ENCODE results near the gene SDSL.

Gene SDSL

GRCh38 chr12:113439606-113440030, 17.4 kb downstream of the SDSL start:
- TF ChIP-seq SIN3A (IDR thresholded peaks at IDR 0.05; ENCODE audit: borderline replicate concordance, insufficient read depth, low read length) = no peak
- no peak for TF ChIP-seq POLR2AphosphoS5 (IDR thresholded peaks at IDR 0.05; ENCODE audit: low read depth, low read length)
- TF ChIP-seq REST (IDR thresholded peaks at IDR 0.05; ENCODE audit: insufficient read depth in 1 of 2, low read depth in 2 of 2, low read length in 2 of 2) = no peak
- TF ChIP-seq FOXP2 (optimal IDR thresholded peaks at IDR 0.05; ENCODE audit: borderline replicate concordance, extremely low read depth, extremely low read length, insufficient read depth) = no peak
- TF ChIP-seq TAF1 (IDR thresholded peaks at IDR 0.05; ENCODE audit: borderline replicate concordance, insufficient read depth, low read length) = no peak

- no peak for TF ChIP-seq FOXP2 (optimal IDR thresholded peaks at IDR 0.05; ENCODE audit: borderline replicate concordance, extremely low read depth, extremely low read length, insufficient read depth)
- no peak for TF ChIP-seq TAF1 (IDR thresholded peaks at IDR 0.05; ENCODE audit: borderline replicate concordance, insufficient read depth, low read length)
- TF ChIP-seq POLR2AphosphoS5 (IDR thresholded peaks at IDR 0.05; ENCODE audit: low read depth, low read length) = no peak
- TF ChIP-seq SIN3A (IDR thresholded peaks at IDR 0.05; ENCODE audit: borderline replicate concordance, insufficient read depth, low read length) = no peak
- TF ChIP-seq REST (IDR thresholded peaks at IDR 0.05; ENCODE audit: insufficient read depth in 1 of 2, low read depth in 2 of 2, low read length in 2 of 2) = no peak
These were observed 18.2 kb downstream of the SDSL start for GRCh38 chr12:113440336-113440735.

DNA sequence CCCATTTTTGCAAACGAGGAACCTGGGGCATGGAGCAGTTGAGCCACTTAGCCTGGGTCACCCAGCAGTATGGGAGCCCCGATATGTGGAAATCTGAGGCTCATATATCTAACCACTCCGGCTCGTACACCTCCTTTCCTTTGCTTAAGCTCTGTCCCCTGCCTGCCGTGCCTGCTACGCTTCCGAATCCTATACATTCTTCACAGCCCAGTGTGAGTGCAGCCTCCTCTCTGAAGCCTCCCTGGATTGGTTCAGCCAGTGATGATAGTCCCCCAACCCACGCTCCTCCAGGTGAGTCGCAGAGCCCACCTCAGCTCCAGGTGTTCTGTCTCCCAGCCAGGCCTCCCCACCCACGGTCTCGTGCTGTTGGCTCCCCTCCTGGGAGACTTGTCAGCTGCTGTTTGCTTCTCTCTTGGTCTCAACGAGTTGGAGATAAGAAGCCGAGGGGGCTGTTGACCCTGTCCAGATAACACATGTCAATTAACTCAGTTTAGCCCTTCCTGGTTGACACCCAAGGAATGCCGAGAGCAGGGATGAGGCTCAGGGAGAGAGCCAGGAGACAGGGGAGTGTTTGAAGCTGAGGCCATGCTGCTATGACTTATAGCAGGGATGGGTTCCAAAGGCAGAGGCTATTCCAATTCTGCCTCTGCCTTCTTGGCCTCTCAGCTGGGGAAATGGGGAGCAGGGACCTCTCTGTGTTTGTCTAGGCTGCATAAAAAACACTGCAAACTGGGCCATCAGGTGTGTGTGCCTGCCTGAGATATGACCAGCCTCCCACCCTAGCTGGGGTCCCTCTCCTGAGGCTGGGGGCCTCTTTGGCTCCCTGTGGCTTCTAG, 19.0 kb downstream of the SDSL start:
- TF ChIP-seq REST (IDR thresholded peaks at IDR 0.05; ENCODE audit: insufficient read depth in 1 of 2, low read depth in 2 of 2, low read length in 2 of 2) (no peak), FOXP2 (optimal IDR thresholded peaks at IDR 0.05; ENCODE audit: borderline replicate concordance, extremely low read depth, extremely low read length, insufficient read depth) (no peak), SIN3A (IDR thresholded peaks at IDR 0.05; ENCODE audit: borderline replicate concordance, insufficient read depth, low read length) (no peak), TAF1 (IDR thresholded peaks at IDR 0.05; ENCODE audit: borderline replicate concordance, insufficient read depth, low read length) (no peak), POLR2AphosphoS5 (IDR thresholded peaks at IDR 0.05; ENCODE audit: low read depth, low read length) (no peak)

GRCh38 chr12:113443030-113443539, 20.9 kb downstream of the SDSL start:
- TF ChIP-seq SIN3A (IDR thresholded peaks at IDR 0.05; ENCODE audit: borderline replicate concordance, insufficient read depth, low read length) = no peak
- no peak for TF ChIP-seq REST (IDR thresholded peaks at IDR 0.05; ENCODE audit: insufficient read depth in 1 of 2, low read depth in 2 of 2, low read length in 2 of 2)
- TF ChIP-seq POLR2AphosphoS5 (IDR thresholded peaks at IDR 0.05; ENCODE audit: low read depth, low read length) = no peak
- TF ChIP-seq FOXP2 (optimal IDR thresholded peaks at IDR 0.05; ENCODE audit: borderline replicate concordance, extremely low read depth, extremely low read length, insufficient read depth) = no peak
- TF ChIP-seq TAF1 (IDR thresholded peaks at IDR 0.05; ENCODE audit: borderline replicate concordance, insufficient read depth, low read length) = no peak
